Choroid plexus epithelial cell (primary cell): ENCODE measurements around the gene SMIM8.
"Not testable (repeated sequence)": the region's sequence is repeated elsewhere in the genome, so short reads cannot be mapped to it uniquely, and the experiment has no call there.

Experiments
- DNase-seq: peaks from one replicate; pipeline ENCODE4 v3.0.0-alpha.2; 2010; ENCODE audit warnings: low read depth
- H3K4me3 ChIP-seq: 2 replicates; pipeline ENCODE4 v1.5.1; 2011; ENCODE audit warnings: low read depth, mild to moderate bottlenecking, control low read depth, low read length, moderate library complexity
- TF ChIP-seq, protein P1 (sequence below): conservative IDR thresholded peaks from 2 replicates; pipeline ENCODE4 v1.5.1; 2011; ENCODE audit warnings: low read depth, mild to moderate bottlenecking, control low read depth, inconsistent platforms, low read length, moderate library complexity

SMIM8 gene

DNA sequence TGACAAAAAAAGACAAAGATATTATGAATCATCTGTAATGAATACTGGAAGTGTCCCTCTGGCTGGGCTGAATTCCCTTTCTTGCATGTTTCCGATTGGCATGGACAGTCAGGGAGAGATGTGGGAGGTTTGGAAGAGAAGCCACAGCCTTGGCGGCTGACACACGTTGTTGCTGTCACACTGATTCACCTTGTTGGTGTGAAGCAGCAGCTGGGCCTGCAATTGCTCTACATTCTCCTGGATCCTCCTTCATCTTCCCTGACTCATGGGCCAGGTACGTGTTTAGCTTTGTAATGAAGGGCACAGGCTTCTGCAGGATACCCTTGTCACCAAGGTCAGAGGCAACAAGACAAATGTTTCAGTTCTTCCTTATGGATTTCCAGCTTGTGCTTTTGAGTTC, 13.4 kb upstream of the SMIM8 start:
- no peak for DNase-seq
- H3K4me3 ChIP-seq: no peak overlapping the region
- TF ChIP-seq, protein P1, sequence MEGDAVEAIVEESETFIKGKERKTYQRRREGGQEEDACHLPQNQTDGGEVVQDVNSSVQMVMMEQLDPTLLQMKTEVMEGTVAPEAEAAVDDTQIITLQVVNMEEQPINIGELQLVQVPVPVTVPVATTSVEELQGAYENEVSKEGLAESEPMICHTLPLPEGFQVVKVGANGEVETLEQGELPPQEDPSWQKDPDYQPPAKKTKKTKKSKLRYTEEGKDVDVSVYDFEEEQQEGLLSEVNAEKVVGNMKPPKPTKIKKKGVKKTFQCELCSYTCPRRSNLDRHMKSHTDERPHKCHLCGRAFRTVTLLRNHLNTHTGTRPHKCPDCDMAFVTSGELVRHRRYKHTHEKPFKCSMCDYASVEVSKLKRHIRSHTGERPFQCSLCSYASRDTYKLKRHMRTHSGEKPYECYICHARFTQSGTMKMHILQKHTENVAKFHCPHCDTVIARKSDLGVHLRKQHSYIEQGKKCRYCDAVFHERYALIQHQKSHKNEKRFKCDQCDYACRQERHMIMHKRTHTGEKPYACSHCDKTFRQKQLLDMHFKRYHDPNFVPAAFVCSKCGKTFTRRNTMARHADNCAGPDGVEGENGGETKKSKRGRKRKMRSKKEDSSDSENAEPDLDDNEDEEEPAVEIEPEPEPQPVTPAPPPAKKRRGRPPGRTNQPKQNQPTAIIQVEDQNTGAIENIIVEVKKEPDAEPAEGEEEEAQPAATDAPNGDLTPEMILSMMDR: no peak

DNA sequence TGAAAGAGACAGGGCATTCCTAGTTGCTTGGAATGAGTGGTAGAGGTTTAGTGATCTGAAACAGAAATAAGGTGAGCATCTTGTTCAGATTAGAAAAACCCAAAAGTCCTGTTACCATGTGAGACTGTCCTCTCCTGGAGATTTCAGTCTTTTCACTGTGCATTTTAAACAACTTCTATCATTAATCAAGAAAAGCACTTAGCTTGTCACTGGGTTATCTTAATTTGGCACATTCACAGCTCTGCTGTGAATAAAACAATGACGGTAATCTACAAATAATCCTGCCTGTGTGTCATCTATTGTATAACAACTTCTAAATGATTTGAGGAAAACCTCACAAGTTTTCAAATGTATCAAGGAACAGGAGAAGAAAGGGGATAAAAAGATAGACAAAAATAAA, 9.5 kb upstream of the SMIM8 start:
- TF ChIP-seq, protein P1: no peak
- no peak for DNase-seq
- no peak overlapping the region for H3K4me3 ChIP-seq

DNA sequence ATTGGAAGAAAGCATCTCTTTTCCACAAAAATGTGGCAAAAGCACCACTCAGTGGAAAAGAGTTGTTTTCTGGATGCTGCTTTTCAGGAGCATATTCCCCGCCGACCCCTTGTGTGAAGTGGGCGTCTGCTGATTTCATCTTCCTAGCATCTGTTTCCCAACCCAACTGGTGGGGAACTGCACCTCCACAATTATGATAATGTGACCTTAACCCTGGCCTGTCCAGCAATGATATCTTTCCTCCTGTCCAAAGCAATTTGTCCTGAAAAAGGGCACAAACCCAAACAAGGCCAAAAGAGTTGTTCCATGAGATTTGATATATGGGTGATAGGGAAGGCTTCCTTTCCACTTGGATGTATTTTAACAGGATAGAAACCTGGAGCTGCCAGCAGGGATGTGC, 7.3 kb upstream of the SMIM8 start:
- TF ChIP-seq, protein P1: no peak
- H3K4me3 ChIP-seq: no peak overlapping the region
- no peak for DNase-seq

DNA sequence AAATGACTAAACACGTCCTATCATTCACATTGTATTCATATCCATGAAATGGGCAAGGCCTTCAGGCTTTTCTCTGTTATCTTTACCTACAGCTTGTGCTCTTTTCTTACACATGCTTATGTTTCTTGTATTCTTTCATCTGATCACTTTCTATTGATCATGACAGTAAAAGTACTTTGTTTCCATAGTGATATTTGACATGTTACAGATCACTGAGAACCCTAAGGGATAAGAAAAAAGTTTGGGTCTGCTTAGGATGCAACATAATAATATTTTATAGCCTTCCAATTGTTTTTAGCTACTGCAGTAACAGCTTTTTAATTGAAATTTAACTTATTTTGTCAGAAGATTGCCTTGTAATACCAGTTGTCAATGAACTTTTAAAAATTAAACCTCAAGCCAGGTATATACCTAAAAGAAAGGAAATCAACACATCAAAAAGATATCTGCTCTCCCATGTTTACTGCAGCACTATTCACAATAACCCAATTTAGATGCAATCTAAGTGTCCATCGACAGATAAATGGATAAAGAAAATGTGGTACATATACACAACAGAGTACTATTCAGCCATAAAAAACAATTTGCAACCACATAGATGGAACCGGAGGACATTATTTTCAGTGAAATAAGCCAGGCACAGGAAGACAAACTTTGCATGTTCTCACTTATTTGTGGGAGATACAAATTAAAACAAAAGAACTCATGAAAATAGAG, 3.0 kb upstream of the SMIM8 start:
- TF ChIP-seq, protein P1: no peak
- DNase-seq: no peak
- H3K4me3 ChIP-seq: no peak overlapping the region

DNA sequence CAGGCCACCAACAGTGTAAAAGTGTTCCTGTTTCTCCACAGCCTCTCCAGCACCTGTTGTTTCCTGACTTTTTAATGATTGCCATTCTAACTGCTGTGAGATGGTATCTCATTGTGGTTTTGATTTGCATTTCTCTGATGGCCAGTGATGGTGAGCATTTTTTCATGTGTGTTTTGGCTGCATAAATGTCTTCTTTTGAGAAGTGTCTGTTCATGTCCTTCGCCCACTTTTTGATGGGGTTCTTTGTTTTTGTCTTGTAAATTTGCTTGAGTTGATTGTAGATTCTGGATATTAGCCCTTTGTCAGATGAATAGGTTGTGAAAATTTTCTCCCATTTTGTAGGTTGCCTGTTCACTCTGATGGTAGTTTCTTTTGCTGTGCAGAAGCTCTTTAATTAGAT, 1.5 kb downstream of the SMIM8 start:
- H3K4me3 ChIP-seq, DNase-seq: not testable (repeated sequence)

DNA sequence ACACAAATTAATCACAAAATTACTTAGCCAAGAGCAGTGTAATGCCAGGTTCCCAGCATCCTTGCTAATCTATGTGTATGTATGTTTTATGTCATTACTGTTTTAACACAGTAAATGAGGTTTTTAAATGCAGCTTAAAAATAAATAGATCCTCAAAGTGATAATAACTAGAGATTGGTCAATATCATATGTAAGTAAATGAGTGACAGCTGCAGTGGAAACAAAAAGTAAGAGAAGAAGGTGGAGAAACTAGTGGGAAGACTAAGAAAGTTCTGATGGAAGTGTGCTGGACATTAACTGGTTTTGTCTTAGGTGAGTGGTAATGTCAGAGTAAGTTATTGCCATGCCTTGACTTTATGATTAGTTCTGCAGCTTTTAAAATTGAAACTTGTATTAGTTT, 8.6 kb downstream of the SMIM8 start:
- H3K4me3 ChIP-seq: no peak overlapping the region
- no peak for DNase-seq
- TF ChIP-seq, protein P1: no peak

DNA sequence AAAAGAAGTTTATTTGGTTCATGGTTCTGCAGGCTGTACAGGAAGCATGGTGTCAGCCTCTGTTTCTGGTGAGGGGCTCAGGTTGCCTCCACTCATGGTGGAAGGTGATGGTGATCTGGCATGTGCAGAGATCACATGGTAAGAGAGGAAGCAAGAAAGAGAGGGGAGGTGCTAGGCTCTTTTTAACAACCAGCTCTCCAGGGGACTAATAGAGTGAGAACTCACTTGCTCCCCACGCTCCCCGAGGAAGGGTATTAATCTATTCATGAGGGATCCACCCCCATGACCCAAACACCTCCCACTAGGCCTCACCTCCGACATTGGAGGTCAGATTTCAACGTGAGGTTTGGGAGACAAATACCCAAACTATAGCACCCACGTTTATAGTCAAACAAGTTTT, 10.6 kb downstream of the SMIM8 start:
- no peak overlapping the region for H3K4me3 ChIP-seq
- no peak for DNase-seq
- TF ChIP-seq, protein P1: no peak
